ENCODE results near the gene SLC9A8.

Gene SLC9A8

GRCh38 chr20:49814057-49814694 is 1.5 kb downstream of the SLC9A8 start:
- no peak for DNase-seq

- no peak for DNase-seq
These were observed 6.2 kb downstream of the SLC9A8 start for GRCh38 chr20:49818816-49819215.

GRCh38 chr20:49819702-49820101 is 7.1 kb downstream of the SLC9A8 start:
- DNase-seq, result no peak

- DNase-seq, result no peak
These were observed 8.8 kb downstream of the SLC9A8 start for GRCh38 chr20:49821381-49821780.

- peak; percentile 21 for DNase-seq
These were observed 9.3 kb downstream of the SLC9A8 start for GRCh38 chr20:49821870-49822331.

- no peak for DNase-seq
These were observed 10.7 kb downstream of the SLC9A8 start for GRCh38 chr20:49823152-49823847.

GRCh38 chr20:49824206-49824605 is 11.6 kb downstream of the SLC9A8 start:
- DNase-seq, result no peak

- no peak for DNase-seq
These were observed 12.9 kb downstream of the SLC9A8 start for GRCh38 chr20:49825521-49826033.

GRCh38 chr20:49831022-49831769 is 18.6 kb downstream of the SLC9A8 start:
- no peak for DNase-seq

- DNase-seq, result no peak
These were observed 19.4 kb downstream of the SLC9A8 start for GRCh38 chr20:49831770-49832631.

GRCh38 chr20:49832632-49833327 is 20.2 kb downstream of the SLC9A8 start:
- DNase-seq, result no peak

GRCh38 chr20:49833483-49833882 is 20.9 kb downstream of the SLC9A8 start:
- DNase-seq, result no peak

GRCh38 chr20:49835031-49835430 is 22.4 kb downstream of the SLC9A8 start:
- DNase-seq, result no peak

GRCh38 chr20:49838546-49838945 is 25.9 kb downstream of the SLC9A8 start:
- no peak for DNase-seq

GRCh38 chr20:49843139-49843538 is 30.5 kb downstream of the SLC9A8 start:
- DNase-seq, result no peak

GRCh38 chr20:49843770-49844380 is 31.2 kb downstream of the SLC9A8 start:
- DNase-seq, result no peak

GRCh38 chr20:49845060-49845459 is 32.4 kb downstream of the SLC9A8 start:
- no peak for DNase-seq

GRCh38 chr20:49846206-49846807 is 33.7 kb downstream of the SLC9A8 start:
- DNase-seq, result peak; percentile 18

GRCh38 chr20:49850463-49851230 is 38.0 kb downstream of the SLC9A8 start:
- DNase-seq, result no peak

- DNase-seq, result no peak
These were observed 38.6 kb downstream of the SLC9A8 start for GRCh38 chr20:49851231-49851705.
